ENCODE measurements around the gene SLC25A15. TPM values are rescaled to one million over a fixed set of nuclear protein-coding genes. Genes with fewer than 3 reads are reported as not detected.

SLC25A15 gene
- total RNA-seq, 1 experiment from 2014 or later, result 24.5 TPM

DNA sequence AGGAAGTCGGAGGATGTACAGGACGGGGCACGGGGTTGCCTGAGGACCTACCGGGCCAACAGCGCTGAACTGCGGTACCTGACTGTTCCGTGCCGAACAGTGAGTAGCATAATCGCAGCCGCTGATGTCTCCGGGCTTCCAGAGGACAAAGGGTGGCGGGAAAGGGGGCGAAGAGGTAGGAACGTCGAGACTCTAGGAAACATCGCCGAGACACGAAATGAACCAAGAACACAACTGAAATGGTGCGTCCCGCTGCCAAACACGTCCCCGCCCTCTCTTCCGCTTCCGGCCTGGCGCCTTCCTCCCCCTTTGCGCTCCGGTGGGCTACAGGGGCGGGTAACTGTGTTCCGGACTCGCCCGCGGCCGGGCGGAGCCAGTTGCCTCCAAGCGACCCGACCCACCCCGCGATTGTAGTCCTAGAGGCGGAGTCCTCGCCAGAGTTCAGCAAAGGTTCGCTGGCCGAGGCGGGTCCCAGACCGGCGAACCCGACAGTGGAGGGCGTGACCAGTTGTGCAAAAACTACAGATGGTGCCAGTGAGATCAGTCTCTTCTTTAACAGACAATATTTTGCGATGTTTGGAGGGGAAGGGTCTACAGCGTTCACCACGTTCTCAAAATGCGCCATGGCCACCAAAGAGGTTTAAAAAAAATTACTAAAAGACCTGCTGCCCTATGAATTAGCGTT is 18.3 kb upstream of the SLC25A15 start, which contains the start of gene MRPS31:
TSS of gene MRPS31 (minus strand) at position 257 of the 685 bp plus-strand sequence. CDS start at position 203, 54 bp downstream.
- no peaks in the 10 kb centered on the region for H3K9me3 ChIP-seq (ENCODE audit: control insufficient read depth in 1 of 2, insufficient read depth in 1 of 2, low read depth in 1 of 2, low read length in 2 of 2)
- ChIA-PET RAD21 (ENCODE audit: low non-redundant PET in 1 of 2, low total read pairs in 2 of 2, uncharacterized antibody in 2 of 2, unreplicated experiment in 2 of 2) (no interaction called here), POLR2A (interaction anchor here (0.6 kb wide), 1 partner anchor 325 kb away, joined by 3 read pairs; no protein-coding TSS in a partner anchor), CTCF (no interaction called here)
- peak within 1 kb of the TSS; percentile 77 for H3K9ac ChIP-seq (ENCODE audit: low read length)
- peak within 1 kb of the TSS; percentile 92 for H2AFZ ChIP-seq (ENCODE audit: low read depth, low read length, poor library complexity, severe bottlenecking)
- no peaks in the 10 kb centered on the region for H3K36me3 ChIP-seq (ENCODE audit: control insufficient read depth in 1 of 2, insufficient read depth in 2 of 2, low read length in 2 of 2)
- DNase-seq (ENCODE audit: low read depth, low spot score) (peak; percentile 88), ATAC-seq (peak; percentile 100)
- H3K4me2 ChIP-seq (ENCODE audit: low read length), result peak within 1 kb of the TSS; percentile 93
- H3K4me1 ChIP-seq (ENCODE audit: control insufficient read depth in 1 of 2, insufficient read depth in 2 of 2, low read length in 2 of 2), result peaks cover 7 to 13% of the 10 kb centered on the region in 2 experiments; a peak in 2 of 4 replicates
- no peaks in the 10 kb centered on the region for H3K27me3 ChIP-seq (ENCODE audit: insufficient read depth, low read length)
- peak within 1 kb of the TSS; percentile 66 for H3K27ac ChIP-seq (ENCODE audit: low read depth, low read length)
- H3K79me2 ChIP-seq (ENCODE audit: insufficient read depth, low read length), result peaks cover 17% of the 10 kb centered on the region
- no peaks in the 10 kb centered on the region for H4K20me1 ChIP-seq (ENCODE audit: insufficient read depth)
- intact Hi-C loops (cut with micrococcal nuclease), result loop anchor here (10.0 kb wide), 1 partner anchor 224 kb away; no protein-coding TSS in a partner anchor
- H3K9me2 ChIP-seq (ENCODE audit: insufficient read depth), result no peaks in the 10 kb centered on the region
- no TSS peak for BruUV-seq (replicated peaks)
- H3K4me3 ChIP-seq (replicated peaks in 1 of 2; ENCODE audit: low read depth in 1 of 2, low read length in 2 of 2), result peak within 1 kb of the TSS; percentile 86 to 94
- TF ChIP-seq TCF7L2 (IDR thresholded peaks at IDR 0.05; ENCODE audit: borderline replicate concordance, extremely low read depth, insufficient read depth, insufficient read length), result peak; percentile 61
- no peak for TF ChIP-seq ZNF274 (IDR thresholded peaks at IDR 0.05; ENCODE audit: low read depth, low read length)
- no peak for TF ChIP-seq JUND (IDR thresholded peaks at IDR 0.05)
- peak; percentile 89 for TF ChIP-seq SRF (IDR thresholded peaks at IDR 0.05; ENCODE audit: low read depth)
- no peak for TF ChIP-seq EZH2phosphoT487 (IDR thresholded peaks at IDR 0.05; ENCODE audit: borderline replicate concordance)
- peak; percentile 71 for TF ChIP-seq YY1 (IDR thresholded peaks at IDR 0.05; ENCODE audit: extremely low read depth, insufficient replicate concordance, low read depth, low read length)
- TF ChIP-seq EGR1 (IDR thresholded peaks at IDR 0.05; ENCODE audit: low read depth), result peak; percentile 52; the same call in 1 of the 2 replicates
- TF ChIP-seq POLR2A (IDR thresholded peaks at IDR 0.05; ENCODE audit: borderline replicate concordance, extremely low read depth, insufficient read depth, insufficient read length), result peak; percentile 66
- TF ChIP-seq POLR2AphosphoS5 (IDR thresholded peaks at IDR 0.05; ENCODE audit: low read depth, low read length), result peak; percentile 90
- TF ChIP-seq ZFX (IDR thresholded peaks at IDR 0.05), result no peak; the same call in 1 of the 2 replicates
- TF ChIP-seq RAD21 (IDR thresholded peaks at IDR 0.05; ENCODE audit: low read depth), result no peak
- TF ChIP-seq, protein P1, sequence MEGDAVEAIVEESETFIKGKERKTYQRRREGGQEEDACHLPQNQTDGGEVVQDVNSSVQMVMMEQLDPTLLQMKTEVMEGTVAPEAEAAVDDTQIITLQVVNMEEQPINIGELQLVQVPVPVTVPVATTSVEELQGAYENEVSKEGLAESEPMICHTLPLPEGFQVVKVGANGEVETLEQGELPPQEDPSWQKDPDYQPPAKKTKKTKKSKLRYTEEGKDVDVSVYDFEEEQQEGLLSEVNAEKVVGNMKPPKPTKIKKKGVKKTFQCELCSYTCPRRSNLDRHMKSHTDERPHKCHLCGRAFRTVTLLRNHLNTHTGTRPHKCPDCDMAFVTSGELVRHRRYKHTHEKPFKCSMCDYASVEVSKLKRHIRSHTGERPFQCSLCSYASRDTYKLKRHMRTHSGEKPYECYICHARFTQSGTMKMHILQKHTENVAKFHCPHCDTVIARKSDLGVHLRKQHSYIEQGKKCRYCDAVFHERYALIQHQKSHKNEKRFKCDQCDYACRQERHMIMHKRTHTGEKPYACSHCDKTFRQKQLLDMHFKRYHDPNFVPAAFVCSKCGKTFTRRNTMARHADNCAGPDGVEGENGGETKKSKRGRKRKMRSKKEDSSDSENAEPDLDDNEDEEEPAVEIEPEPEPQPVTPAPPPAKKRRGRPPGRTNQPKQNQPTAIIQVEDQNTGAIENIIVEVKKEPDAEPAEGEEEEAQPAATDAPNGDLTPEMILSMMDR (IDR thresholded peaks at IDR 0.05 in 2 of 3, conservative IDR thresholded peaks at IDR 0.05 in 1 of 3; ENCODE audit: borderline replicate concordance in 1 of 3, insufficient read depth in 1 of 3, low read depth in 2 of 3, low read length in 2 of 3), result 0 out of 6 replicates have a peak, but pooled peaks of 1 of the 3 experiments have one; percentile 6
- peak; percentile 79 for TF ChIP-seq SIN3A (IDR thresholded peaks at IDR 0.05; ENCODE audit: low read depth)
- TF ChIP-seq, protein P2, sequence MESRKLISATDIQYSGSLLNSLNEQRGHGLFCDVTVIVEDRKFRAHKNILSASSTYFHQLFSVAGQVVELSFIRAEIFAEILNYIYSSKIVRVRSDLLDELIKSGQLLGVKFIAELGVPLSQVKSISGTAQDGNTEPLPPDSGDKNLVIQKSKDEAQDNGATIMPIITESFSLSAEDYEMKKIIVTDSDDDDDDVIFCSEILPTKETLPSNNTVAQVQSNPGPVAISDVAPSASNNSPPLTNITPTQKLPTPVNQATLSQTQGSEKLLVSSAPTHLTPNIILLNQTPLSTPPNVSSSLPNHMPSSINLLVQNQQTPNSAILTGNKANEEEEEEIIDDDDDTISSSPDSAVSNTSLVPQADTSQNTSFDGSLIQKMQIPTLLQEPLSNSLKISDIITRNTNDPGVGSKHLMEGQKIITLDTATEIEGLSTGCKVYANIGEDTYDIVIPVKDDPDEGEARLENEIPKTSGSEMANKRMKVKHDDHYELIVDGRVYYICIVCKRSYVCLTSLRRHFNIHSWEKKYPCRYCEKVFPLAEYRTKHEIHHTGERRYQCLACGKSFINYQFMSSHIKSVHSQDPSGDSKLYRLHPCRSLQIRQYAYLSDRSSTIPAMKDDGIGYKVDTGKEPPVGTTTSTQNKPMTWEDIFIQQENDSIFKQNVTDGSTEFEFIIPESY (IDR thresholded peaks at IDR 0.05; ENCODE audit: extremely low read depth, insufficient replicate concordance, low read length), result peak; percentile 67
- TF ChIP-seq CEBPB (IDR thresholded peaks at IDR 0.05; ENCODE audit: low read depth), result no peak; the same call in 1 of the 2 replicates
- TF ChIP-seq, protein P3, sequence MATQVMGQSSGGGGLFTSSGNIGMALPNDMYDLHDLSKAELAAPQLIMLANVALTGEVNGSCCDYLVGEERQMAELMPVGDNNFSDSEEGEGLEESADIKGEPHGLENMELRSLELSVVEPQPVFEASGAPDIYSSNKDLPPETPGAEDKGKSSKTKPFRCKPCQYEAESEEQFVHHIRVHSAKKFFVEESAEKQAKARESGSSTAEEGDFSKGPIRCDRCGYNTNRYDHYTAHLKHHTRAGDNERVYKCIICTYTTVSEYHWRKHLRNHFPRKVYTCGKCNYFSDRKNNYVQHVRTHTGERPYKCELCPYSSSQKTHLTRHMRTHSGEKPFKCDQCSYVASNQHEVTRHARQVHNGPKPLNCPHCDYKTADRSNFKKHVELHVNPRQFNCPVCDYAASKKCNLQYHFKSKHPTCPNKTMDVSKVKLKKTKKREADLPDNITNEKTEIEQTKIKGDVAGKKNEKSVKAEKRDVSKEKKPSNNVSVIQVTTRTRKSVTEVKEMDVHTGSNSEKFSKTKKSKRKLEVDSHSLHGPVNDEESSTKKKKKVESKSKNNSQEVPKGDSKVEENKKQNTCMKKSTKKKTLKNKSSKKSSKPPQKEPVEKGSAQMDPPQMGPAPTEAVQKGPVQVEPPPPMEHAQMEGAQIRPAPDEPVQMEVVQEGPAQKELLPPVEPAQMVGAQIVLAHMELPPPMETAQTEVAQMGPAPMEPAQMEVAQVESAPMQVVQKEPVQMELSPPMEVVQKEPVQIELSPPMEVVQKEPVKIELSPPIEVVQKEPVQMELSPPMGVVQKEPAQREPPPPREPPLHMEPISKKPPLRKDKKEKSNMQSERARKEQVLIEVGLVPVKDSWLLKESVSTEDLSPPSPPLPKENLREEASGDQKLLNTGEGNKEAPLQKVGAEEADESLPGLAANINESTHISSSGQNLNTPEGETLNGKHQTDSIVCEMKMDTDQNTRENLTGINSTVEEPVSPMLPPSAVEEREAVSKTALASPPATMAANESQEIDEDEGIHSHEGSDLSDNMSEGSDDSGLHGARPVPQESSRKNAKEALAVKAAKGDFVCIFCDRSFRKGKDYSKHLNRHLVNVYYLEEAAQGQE (IDR thresholded peaks at IDR 0.05; ENCODE audit: low read depth), result no peak
- peak; percentile 97 for TF ChIP-seq CBX3 (IDR thresholded peaks at IDR 0.05; ENCODE audit: low read depth)
- TF ChIP-seq EZH2 (IDR thresholded peaks at IDR 0.05), result no peak
- TF ChIP-seq, protein P4, sequence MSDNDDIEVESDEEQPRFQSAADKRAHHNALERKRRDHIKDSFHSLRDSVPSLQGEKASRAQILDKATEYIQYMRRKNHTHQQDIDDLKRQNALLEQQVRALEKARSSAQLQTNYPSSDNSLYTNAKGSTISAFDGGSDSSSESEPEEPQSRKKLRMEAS (IDR thresholded peaks at IDR 0.05), result peak; percentile 87

Data from HCT116 (cell line).